IMR-90 (cell line): Measurements from ENCODE around the gene WNT7B. TPM values are rescaled to one million over a fixed set of nuclear protein-coding genes. Genes with fewer than 3 reads are reported as not detected.
A peak's percentile ranks its signal among the peaks of the same experiment; 100 is the strongest.
"Not testable (repeated sequence)": the region's sequence is repeated elsewhere in the genome, so short reads cannot be mapped to it uniquely, and the experiment has no call there.

Experiments used
- ATAC-seq: fragments of 200-7000 bp; cut with Tn5 transposase; 2 replicates; pipeline ENCODE4 v1.9.1; 2020; ENCODE audit warnings: low read depth, mild to moderate bottlenecking, moderate library complexity
- BruUV-seq: library from RNA; stranded (reverse); fragments of 400-500 nt; replicated peaks from 2 replicates; lab custom pipeline; 2021; lab: Mats Ljungman, UMichigan
- CTCF ChIA-PET: fragments of 300-600 bp; formaldehyde crosslinking; extraction: SDS; loops from one replicate; lab custom pipeline; 2021; ENCODE audit warnings: antibody characterized with exemption; lab: Yijun Ruan, JAX
- POLR2A ChIA-PET: fragments of 300-600 bp; sonication (Branson Sonifier 250); formaldehyde crosslinking; loops from one replicate; lab custom pipeline; 2022; ENCODE audit warnings: antibody characterized with exemption; ENCODE audit not compliant: unreplicated experiment; lab: Charles Lee
- DNase-seq: peaks from one replicate; pipeline ENCODE4 v3.0.0; 2013
- H2AFZ ChIP-seq: replicated peaks from 2 replicates; pipeline ENCODE3; 2013; ENCODE audit warnings: low read length, mild to moderate bottlenecking; ENCODE audit not compliant: poor library complexity
- H2AK5ac ChIP-seq: 2 replicates; pipeline ENCODE4 v1.6.1; 2013; ENCODE audit warnings: low read depth, low read length, inconsistent platforms
- H2AK9ac ChIP-seq: replicated peaks from 2 replicates; pipeline ENCODE3; 2013; ENCODE audit warnings: mild to moderate bottlenecking, low read depth, low read length, moderate library complexity; ENCODE audit not compliant: poor library complexity
- H2BK120ac ChIP-seq: 2 replicates; pipeline ENCODE4 v1.6.1; 2013; ENCODE audit warnings: low read depth, low read length, inconsistent platforms
- H2BK15ac ChIP-seq: 3 replicates; pipeline ENCODE4 v1.6.1; 2013; ENCODE audit warnings: low read depth, low read length, inconsistent platforms
- H2BK20ac ChIP-seq: 2 replicates; pipeline ENCODE4 v1.6.1; 2013; ENCODE audit warnings: low read depth, mild to moderate bottlenecking, inconsistent platforms, low read length, moderate library complexity
- H2BK5ac ChIP-seq: 2 replicates; pipeline ENCODE4 v1.6.1; 2013; ENCODE audit warnings: mild to moderate bottlenecking, low read depth, low read length, inconsistent platforms; ENCODE audit not compliant: poor library complexity, severe bottlenecking
- H3K14ac ChIP-seq: replicated peaks from 2 replicates; pipeline ENCODE4 v1.6.1; 2013; ENCODE audit warnings: low read depth, low read length, inconsistent platforms
- H3K18ac ChIP-seq: 2 replicates; pipeline ENCODE4 v1.6.1; 2013; ENCODE audit warnings: low read depth, low read length, control low read depth
- H3K23ac ChIP-seq: 2 replicates; pipeline ENCODE4 v1.6.1; 2013; ENCODE audit warnings: low read depth, low read length, inconsistent platforms
- H3K27ac ChIP-seq: 2 replicates; pipeline ENCODE4 v1.5.1; 2013; ENCODE audit warnings: mild to moderate bottlenecking, control low read depth, low read length; ENCODE audit not compliant: insufficient read depth
- H3K27me3 ChIP-seq: 2 replicates; pipeline ENCODE4 v1.6.1; 2013; ENCODE audit warnings: low read length; ENCODE audit not compliant: control insufficient read depth, insufficient read depth
- H3K36me3 ChIP-seq: 2 replicates; pipeline ENCODE4 v1.6.1; 2013; ENCODE audit warnings: low read length, mixed read lengths; ENCODE audit not compliant: control insufficient read depth, insufficient read depth
- H3K4ac ChIP-seq: 2 replicates; pipeline ENCODE4 v1.6.1; 2013; ENCODE audit warnings: low read depth, low read length, inconsistent platforms
- H3K4me1 ChIP-seq: 2 replicates; pipeline ENCODE4 v1.6.1; 2013; ENCODE audit warnings: low read length, mixed read lengths; ENCODE audit not compliant: control insufficient read depth, insufficient read depth
- H3K4me2 ChIP-seq: 2 replicates; pipeline ENCODE4 v1.6.1; 2013; ENCODE audit warnings: low read depth, mild to moderate bottlenecking, control low read depth, low read length, moderate library complexity
- H3K4me3 ChIP-seq: 2 replicates; pipeline ENCODE4 v1.5.1; 2013; ENCODE audit warnings: low read depth, mild to moderate bottlenecking, control low read depth, low read length, moderate library complexity; ENCODE audit not compliant: insufficient read depth
- H3K56ac ChIP-seq: 2 replicates; pipeline ENCODE4 v1.6.1; 2013; ENCODE audit warnings: low read length, inconsistent platforms; ENCODE audit not compliant: insufficient read depth; ENCODE audit errors: extremely low read depth
- H3K79me1 ChIP-seq, 2 experiments: 2 replicates each; pipeline ENCODE4 v1.6.1; 2013; ENCODE audit warnings: low read length in 2 of 2, inconsistent platforms in 1 of 2, low read depth in 1 of 2
- H3K9ac ChIP-seq: 2 replicates; pipeline ENCODE4 v1.6.1; 2013; ENCODE audit warnings: low read depth, low read length, control low read depth
- H3K9me1 ChIP-seq: 2 replicates; pipeline ENCODE4 v1.6.1; 2013; ENCODE audit warnings: low read length, inconsistent platforms; ENCODE audit not compliant: insufficient read depth
- H3K9me3 ChIP-seq: 2 replicates; pipeline ENCODE4 v1.6.1; 2013; ENCODE audit warnings: low read length; ENCODE audit not compliant: control insufficient read depth, insufficient read depth
- H4K20me1 ChIP-seq: 2 replicates; pipeline ENCODE4 v1.6.1; 2013; ENCODE audit warnings: low read length, inconsistent platforms; ENCODE audit not compliant: insufficient read depth
- H4K5ac ChIP-seq: 2 replicates; pipeline ENCODE4 v1.6.1; 2013; ENCODE audit warnings: mild to moderate bottlenecking, low read depth, low read length, control low read depth
- H4K8ac ChIP-seq, 2 experiments: 2 replicates each; pipeline ENCODE4 v1.6.1; 2013; ENCODE audit warnings: low read depth in 2 of 2, low read length in 2 of 2, control low read depth in 1 of 2, inconsistent platforms in 1 of 2
- H4K91ac ChIP-seq: 2 replicates; pipeline ENCODE4 v1.6.1; 2013; ENCODE audit warnings: low read depth, low read length, inconsistent platforms; ENCODE audit not compliant: insufficient read depth
- CEBPB ChIP-seq: IDR thresholded peaks from 2 replicates; pipeline ENCODE4 v1.6.1; 2012; ENCODE audit warnings: low read depth, low read length, improper control_type of control experiment
- RCOR1 ChIP-seq: IDR thresholded peaks from 2 replicates; pipeline ENCODE4 v1.6.1; 2012; ENCODE audit warnings: mild to moderate bottlenecking, low read length, improper control_type of control experiment; ENCODE audit not compliant: insufficient replicate concordance
- WGBS, 2 experiments: methylation state at CpG; one replicate each; pipeline versions ENCODE4 v1.1.5 to v1.1.7; 2013; ENCODE audit warnings: missing lambda C conversion rate in 2 of 2; ENCODE audit not compliant: insufficient read length in 1 of 2; ENCODE audit errors: extremely low coverage in 2 of 2; 5-methylcytosine and 5-hydroxymethylcytosine counted together
- dilution Hi-C: fragments of 300-500 bp; cut with HindIII; formaldehyde crosslinking; loops from one replicate; pipeline ENCODE4 v1.14.3; 2018; ENCODE audit warnings: low sequenced_read_pairs; ENCODE audit not compliant: unreplicated experiment
- in situ Hi-C: fragments of 300-500 bp; cut with MboI; formaldehyde crosslinking; loops from 3 replicates; pipeline ENCODE4 v1.14.3; 2019; ENCODE audit warnings: low sequenced_read_pairs, inconsistent platforms, mixed read lengths
- intact Hi-C: fragments of 100-400 bp; cut with micrococcal nuclease; formaldehyde crosslinking; loops from 2 replicates; pipeline ENCODE4 v1.10.0; 2022
- polyA plus RNA-seq, 3 experiments: library from polyadenylated mRNA; depleted of rRNA; stranded (reverse); fragments of >200 nt; gene quantifications; 2 replicates each; pipeline ENCODE4 v1.2.3, GENCODE V29; 2012; ENCODE audit warnings: low replicate concordance in 1 of 3
- total RNA-seq: library from RNA; depleted of rRNA; stranded (reverse); fragments of >200 nt; gene quantifications from 2 replicates; pipeline ENCODE4 v1.2.3, GENCODE V29; 2012

The WNT7B gene
- total and polyA plus RNA-seq, 2 of the 4 experiments (the other 2 are of a cell fraction), result under 0.01 to 0.15 TPM

DNA sequence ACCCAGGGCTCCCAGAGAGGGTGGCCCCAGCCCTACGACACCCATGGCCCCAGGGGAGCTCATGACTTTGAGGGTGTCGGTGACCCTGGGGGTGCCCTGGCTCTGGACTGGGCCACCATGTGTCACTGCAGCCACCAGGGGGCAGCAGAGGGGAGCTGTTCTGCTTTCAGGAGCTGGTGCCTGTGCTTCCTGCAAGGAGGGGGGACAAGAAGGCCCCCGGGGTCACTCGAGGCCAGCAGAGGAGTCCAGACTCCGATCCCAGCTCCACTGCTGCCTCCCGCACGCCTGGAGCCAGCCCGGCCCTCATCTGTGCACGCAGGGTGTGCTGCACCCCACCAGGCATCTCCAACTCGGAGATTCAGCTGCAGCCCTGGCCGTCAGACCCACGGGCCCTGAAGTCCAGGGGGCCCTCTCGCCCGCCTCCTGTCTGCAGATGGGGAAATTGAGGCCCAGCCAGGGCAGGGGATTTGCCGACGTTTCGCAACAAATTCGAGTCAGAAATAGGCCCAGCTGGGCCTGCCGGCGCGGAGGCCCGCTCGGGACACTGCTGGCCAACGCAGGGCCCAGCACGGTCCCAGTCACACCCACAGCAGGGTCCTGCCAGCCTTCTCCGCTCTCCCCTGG, 29.5 kb upstream of the WNT7B start (continued):
- TF ChIP-seq CEBPB (peak; percentile 79), RCOR1 (no peak)

GRCh38 chr22:46005116-46005705, 28.2 kb upstream of the WNT7B start:
- ATAC-seq, DNase-seq, H3K23ac ChIP-seq, H3K4me2 ChIP-seq, H2BK120ac ChIP-seq, H3K4me3 ChIP-seq, H3K18ac ChIP-seq, H3K79me1 ChIP-seq, BruUV-seq, H3K14ac ChIP-seq, H3K56ac ChIP-seq, H3K36me3 ChIP-seq, H2BK15ac ChIP-seq, H3K9me3 ChIP-seq, H3K9ac ChIP-seq, dilution Hi-C loops, H3K27ac ChIP-seq, H4K5ac ChIP-seq, H3K4ac ChIP-seq, H4K20me1 ChIP-seq, intact Hi-C loops, POLR2A ChIA-PET, H3K27me3 ChIP-seq, H2AK9ac ChIP-seq, H2BK20ac ChIP-seq, H4K8ac ChIP-seq, H2AFZ ChIP-seq, H2BK5ac ChIP-seq: not testable (repeated sequence)
- in situ Hi-C loops, result loop anchor here (5.0 kb wide), 1 partner anchor 112 kb away; no protein-coding TSS in a partner anchor
- Histone ChIP-seq H4K91ac (peak overlapping the region; percentile 53; the same call in 1 of the 2 replicates), H3K9me1 (peaks cover 13% of the 10 kb centered on the region), H3K4me1 (peaks cover 30% of the 10 kb centered on the region), H2AK5ac (peak overlapping the region; percentile 30; the same call in 1 of the 2 replicates)
- 78% methylated on average over 12 of the region's 15 CpGs; no CpG with 5 or more reads in 1 of the 2 experiments for WGBS, 2 experiments
- CTCF ChIA-PET, result interaction anchor here (1.9 to 2.3 kb wide), 2 partner anchors 68 to 111 kb away, joined by 7 to 24 read pairs; no protein-coding TSS in a partner anchor
